GM19238 (cell line): ENCODE measurements around the gene HOXC4.
"Not testable (repeated sequence)": the region's sequence is repeated elsewhere in the genome, so short reads cannot be mapped to it uniquely, and the experiment has no call there.

Experiments
- DNase-seq: peaks from one replicate; pipeline ENCODE4 v3.0.0; 2011; ENCODE audit warnings: low spot score; ENCODE audit not compliant: insufficient read length

The HOXC4 gene

GRCh38 chr12:54039417-54040147 is 14.1 kb upstream of the HOXC4 start:
- DNase-seq = no peak

GRCh38 chr12:54040148-54040494 is 13.5 kb upstream of the HOXC4 start:
- no peak for DNase-seq

- no peak for DNase-seq
Measured at GRCh38 chr12:54040648-54041047, 13.0 kb upstream of the HOXC4 start.

- DNase-seq = no peak
Measured at GRCh38 chr12:54041097-54041690, 12.4 kb upstream of the HOXC4 start.

GRCh38 chr12:54042033-54042432 is 11.6 kb upstream of the HOXC4 start:
- DNase-seq = not testable (repeated sequence)

- DNase-seq = no peak
Measured at GRCh38 chr12:54042970-54043853, 10.4 kb upstream of the HOXC4 start.

GRCh38 chr12:54044425-54045103 is 9.1 kb upstream of the HOXC4 start:
- DNase-seq = no peak

GRCh38 chr12:54045401-54045800 is 8.2 kb upstream of the HOXC4 start:
- DNase-seq = no peak

- DNase-seq = no peak
Measured at GRCh38 chr12:54045868-54046521, 7.6 kb upstream of the HOXC4 start.

GRCh38 chr12:54046809-54047159 is 6.9 kb upstream of the HOXC4 start:
- no peak for DNase-seq

- no peak for DNase-seq
Measured at GRCh38 chr12:54047160-54047963, 6.3 kb upstream of the HOXC4 start.

- no peak for DNase-seq
Measured at GRCh38 chr12:54047964-54048303, 5.7 kb upstream of the HOXC4 start.

- DNase-seq = no peak
Measured at GRCh38 chr12:54048406-54049093, 5.1 kb upstream of the HOXC4 start.

GRCh38 chr12:54049108-54049507 is 4.5 kb upstream of the HOXC4 start:
- no peak for DNase-seq

GRCh38 chr12:54050482-54050810 is 3.2 kb upstream of the HOXC4 start:
- no peak for DNase-seq

GRCh38 chr12:54051026-54051842 is 2.4 kb upstream of the HOXC4 start:
- DNase-seq = no peak

GRCh38 chr12:54051874-54052437 is 1.7 kb upstream of the HOXC4 start:
- no peak for DNase-seq

GRCh38 chr12:54052438-54053002 is 1.1 kb upstream of the HOXC4 start:
- no peak for DNase-seq
